CD4-positive, alpha-beta memory T cell (primary cell): ENCODE results near the gene GFPT1. TPM values are rescaled to one million over a fixed set of nuclear protein-coding genes. Genes with fewer than 3 reads are reported as not detected.

Source experiments
- CTCF ChIA-PET: fragments of 350-600 bp; sonication (Branson Sonifier 250); formaldehyde crosslinking; loops from one replicate; lab custom pipeline; 2021; ENCODE audit warnings: inconsistent platforms; ENCODE audit not compliant: partially characterized antibody; lab: Charles Lee
- POLR2A ChIA-PET: fragments of 350-600 bp; sonication (Branson Sonifier 250); formaldehyde crosslinking; loops from one replicate; lab custom pipeline; 2021; ENCODE audit not compliant: partially characterized antibody; lab: Charles Lee
- DNase-seq, 5 donors: peaks; one replicate each; pipeline versions ENCODE4 v3.0.0 to v3.0.0-alpha.2; 2020 to 2022; ENCODE audit warnings: mixed read lengths in 1 of 5
- H3K27ac ChIP-seq: one replicate; pipeline ENCODE4 v1.7.0; 2013; ENCODE audit warnings: low read depth, low read length
- H3K27me3 ChIP-seq: 2 replicates; pipeline ENCODE4 v1.7.0; 2013; ENCODE audit warnings: mild to moderate bottlenecking, low read length, moderate library complexity; ENCODE audit not compliant: insufficient read depth
- H3K36me3 ChIP-seq: 2 replicates; pipeline ENCODE4 v1.7.0; 2013; ENCODE audit warnings: mild to moderate bottlenecking, low read length, moderate library complexity; ENCODE audit not compliant: insufficient read depth
- H3K4me1 ChIP-seq: 2 replicates; pipeline ENCODE4 v1.7.0; 2013; ENCODE audit warnings: mild to moderate bottlenecking, low read length, moderate library complexity; ENCODE audit not compliant: insufficient read depth
- H3K4me3 ChIP-seq, 2 donors: one replicate each; pipeline ENCODE4 v1.7.0; 2013; ENCODE audit warnings: low read length in 2 of 2, mild to moderate bottlenecking in 1 of 2
- H3K9me3 ChIP-seq, 2 donors: one replicate each; pipeline ENCODE4 v1.7.0; 2013; ENCODE audit warnings: low read length in 2 of 2, control low read depth in 1 of 2; ENCODE audit not compliant: control insufficient read depth in 1 of 2
- H3K27ac Mint-ChIP-seq, 7 donors: one replicate each; pipeline ENCODE4 v1.8.0; 2020 to 2021; ENCODE audit warnings: mixed read lengths in 7 of 7, mild to moderate bottlenecking in 6 of 7, inconsistent platforms in 3 of 7, moderate library complexity in 3 of 7
- H3K27me3 Mint-ChIP-seq, 2 donors: one replicate each; pipeline ENCODE4 v1.8.0; 2020 to 2021; ENCODE audit warnings: mixed read lengths in 2 of 2
- H3K36me3 Mint-ChIP-seq, 2 donors: one replicate each; pipeline ENCODE4 v1.8.0; 2020 to 2021; ENCODE audit warnings: mixed read lengths in 2 of 2, inconsistent platforms in 1 of 2, mild to moderate bottlenecking in 1 of 2
- H3K4me1 Mint-ChIP-seq, 4 donors: one replicate each; pipeline ENCODE4 v1.8.0; 2020 to 2021; ENCODE audit warnings: mixed read lengths in 4 of 4, mild to moderate bottlenecking in 1 of 4
- H3K4me3 Mint-ChIP-seq, 8 donors: one replicate each; pipeline ENCODE4 v1.8.0; 2020 to 2021; ENCODE audit warnings: mixed read lengths in 8 of 8, mild to moderate bottlenecking in 7 of 8, moderate library complexity in 6 of 8, inconsistent platforms in 3 of 8
- H3K9me3 Mint-ChIP-seq, 8 donors: one replicate each; pipeline ENCODE4 v1.8.0; 2020 to 2021; ENCODE audit warnings: mixed read lengths in 8 of 8, mild to moderate bottlenecking in 5 of 8, inconsistent platforms in 3 of 8, moderate library complexity in 1 of 8
- intact Hi-C: fragments of 100-400 bp; cut with micrococcal nuclease; formaldehyde crosslinking; loops from one replicate; pipeline ENCODE4 v1.15.1; 2023
- polyA plus RNA-seq, 2 donors: library from polyadenylated mRNA; unstranded; fragments of 300-500 nt; fragmentation: Illumina TruSeq; gene quantifications; one replicate each; pipeline ENCODE4 v1.2.3, GENCODE V29; 2021
- total RNA-seq, 2 experiments: library from RNA; stranded (reverse); gene quantifications; one replicate each; pipeline ENCODE4 v1.2.3, GENCODE V29; 2021

GFPT1 gene
- total and polyA plus RNA-seq, 4 experiments from 2014 or later, result 8.4 to 25.8 (median 18.8) TPM

GRCh38 chr2:69278366-69278765 is 108.7 kb downstream of the GFPT1 start:
- peaks cover 24 to 31% of the 10 kb centered on the region in 2 donors for H3K27me3 Mint-ChIP-seq
- no peak overlapping the region for H3K4me3 Mint-ChIP-seq
- Histone ChIP-seq H3K9me3 (no peaks in the 10 kb centered on the region), H3K27ac (no peak overlapping the region), H3K4me1 (no peaks in the 10 kb centered on the region), H3K36me3 (no peaks in the 10 kb centered on the region), H3K4me3 (no peak overlapping the region), H3K27me3 (no peaks in the 10 kb centered on the region)
- CTCF ChIA-PET, result no interaction called here
- H3K4me1 Mint-ChIP-seq, result no peaks in the 10 kb centered on the region
- no peak overlapping the region for H3K27ac Mint-ChIP-seq
- POLR2A ChIA-PET, result no interaction called here
- H3K9me3 Mint-ChIP-seq, result peaks cover 0 to 1% (median 0%) of the 10 kb centered on the region in 8 donors
- intact Hi-C loops, result no loop called here
- no peak for DNase-seq
- no peaks in the 10 kb centered on the region for H3K36me3 Mint-ChIP-seq

- CTCF ChIA-PET, result no interaction called here
- intact Hi-C loops, result no loop called here
- H3K9me3 Mint-ChIP-seq, result peaks cover 0 to 1% (median 0%) of the 10 kb centered on the region in 8 donors
- POLR2A ChIA-PET, result no interaction called here
- Histone ChIP-seq H3K27ac (no peak overlapping the region), H3K27me3 (no peaks in the 10 kb centered on the region), H3K4me1 (no peaks in the 10 kb centered on the region), H3K36me3 (no peaks in the 10 kb centered on the region), H3K9me3 (no peaks in the 10 kb centered on the region), H3K4me3 (no peak overlapping the region)
- H3K27ac Mint-ChIP-seq, result no peak overlapping the region
- H3K27me3 Mint-ChIP-seq, result peaks cover 28 to 29% of the 10 kb centered on the region in 2 donors
- no peaks in the 10 kb centered on the region for H3K36me3 Mint-ChIP-seq
- H3K4me3 Mint-ChIP-seq, result no peak overlapping the region
- DNase-seq, result no peak
- H3K4me1 Mint-ChIP-seq, result no peaks in the 10 kb centered on the region
These were observed 111.5 kb downstream of the GFPT1 start for GRCh38 chr2:69275490-69275889.

GRCh38 chr2:69272803-69273471 is 114.1 kb downstream of the GFPT1 start:
- no peaks in the 10 kb centered on the region for H3K9me3 ChIP-seq
- Mint-ChIP-seq H3K4me3 (no peak overlapping the region), H3K9me3 (peaks cover 0 to 1% (median 0%) of the 10 kb centered on the region in 8 donors), H3K27ac (no peak overlapping the region), H3K36me3 (no peaks in the 10 kb centered on the region), H3K27me3 (peaks cover 29 to 36% of the 10 kb centered on the region in 2 donors), H3K4me1 (no peaks in the 10 kb centered on the region)
- H3K27me3 ChIP-seq, result no peaks in the 10 kb centered on the region
- H3K36me3 ChIP-seq, result no peaks in the 10 kb centered on the region
- DNase-seq, result no peak
- no peak overlapping the region for H3K4me3 ChIP-seq
- ChIA-PET CTCF (no interaction called here), POLR2A (no interaction called here)
- intact Hi-C loops, result no loop called here
- no peak overlapping the region for H3K27ac ChIP-seq
- no peaks in the 10 kb centered on the region for H3K4me1 ChIP-seq

- DNase-seq, result no peak
- POLR2A ChIA-PET, result no interaction called here
- Histone ChIP-seq H3K36me3 (no peaks in the 10 kb centered on the region), H3K27ac (no peak overlapping the region), H3K4me1 (no peaks in the 10 kb centered on the region), H3K9me3 (no peaks in the 10 kb centered on the region), H3K4me3 (no peak overlapping the region), H3K27me3 (no peaks in the 10 kb centered on the region)
- Mint-ChIP-seq H3K27ac (no peak overlapping the region), H3K9me3 (peaks cover 0 to 1% (median 0%) of the 10 kb centered on the region in 8 donors), H3K4me3 (no peak overlapping the region), H3K27me3 (peaks cover 29 to 36% of the 10 kb centered on the region in 2 donors), H3K4me1 (no peaks in the 10 kb centered on the region), H3K36me3 (no peaks in the 10 kb centered on the region)
- CTCF ChIA-PET, result no interaction called here
- intact Hi-C loops, result no loop called here
These were observed 115.2 kb downstream of the GFPT1 start for GRCh38 chr2:69271831-69272257.

Other genes starting within 250 kb of the GFPT1 start
- gene NFU1, start 50.2 kb upstream of the GFPT1 start, total RNA-seq, result 10 to 100 TPM; 23.9 to 27.0 TPM
- gene NFU1, start 50.2 kb upstream of the GFPT1 start, polyA plus RNA-seq, result 10 to 100 TPM; 65.4 to 96.1 TPM